K562 (cell line): ENCODE data around the gene TTC27.

Experiments used
- ATF7 ChIP-seq: fragments of 450-650 bp; IDR thresholded peaks from 2 replicates; pipeline ENCODE4 v1.7.1; 2014; ENCODE audit warnings: mild to moderate bottlenecking, moderate library complexity
- EP300 ChIP-seq: IDR thresholded peaks from 2 replicates; pipeline ENCODE4 v1.6.1; 2012; ENCODE audit warnings: low read length, improper control_type of control experiment
- FOSL1 ChIP-seq: fragments of 200-800 bp; sonication (Bioruptor generic); conservative IDR thresholded peaks from 2 replicates; pipeline ENCODE4 v1.6.1; 2016; ENCODE audit warnings: missing genetic modification characterization, missing compliant biosample characterization
- FOXM1 ChIP-seq, 2 experiments: fragments of 450-650 bp in 1 of 2; sonication (generic) in 1 of 2; formaldehyde crosslinking in 1 of 2; IDR thresholded peaks; 2 replicates each; pipeline versions ENCODE4 v1.6.1 to v1.9.0; 2017 to 2022; ENCODE audit warnings: low read depth in 2 of 2, mild to moderate bottlenecking in 2 of 2, missing genetic modification reagents in 1 of 2, moderate library complexity in 1 of 2
- POLR2A ChIP-seq: fragments of 450-650 bp; conservative IDR thresholded peaks from 2 replicates; pipeline ENCODE4 v1.6.1; 2016
- SOX6 ChIP-seq: fragments of 450-650 bp; IDR thresholded peaks from 2 replicates; pipeline ENCODE4 v1.6.1; 2014; ENCODE audit warnings: mild to moderate bottlenecking
- ZBTB17 ChIP-seq: fragments of 450-650 bp; formaldehyde crosslinking; IDR thresholded peaks from 2 replicates; pipeline ENCODE4 v1.4.0; 2020; ENCODE audit warnings: mild to moderate bottlenecking
- ZNF274 ChIP-seq: IDR thresholded peaks from 2 replicates; pipeline ENCODE4 v1.6.1; 2011; ENCODE audit warnings: low read depth, mild to moderate bottlenecking, low read length, moderate library complexity, borderline replicate concordance
- TF ChIP-seq, protein P1 (sequence below): sonication (generic); formaldehyde crosslinking; IDR thresholded peaks from 2 replicates; pipeline ENCODE4 v1.8.1; 2022; ENCODE audit warnings: missing genetic modification reagents
- TF ChIP-seq, protein P2 (sequence below), 3 experiments: IDR thresholded peaks in 2 of 3; conservative IDR thresholded peaks in 1 of 3; 2 replicates each; pipeline ENCODE4 v1.5.1; 2011 to 2012; ENCODE audit warnings: low read length in 3 of 3, mild to moderate bottlenecking in 3 of 3, control low read depth in 2 of 3, improper control_type of control experiment in 1 of 3, inconsistent platforms in 1 of 3, low read depth in 1 of 3, mixed read lengths in 1 of 3, moderate library complexity in 1 of 3; ENCODE audit not compliant: insufficient read depth in 2 of 3
- TF ChIP-seq, protein P3 (sequence below): fragments of 450-650 bp; IDR thresholded peaks from 2 replicates; pipeline ENCODE4 v1.6.1; 2014; ENCODE audit warnings: low read depth, mild to moderate bottlenecking, moderate library complexity, borderline replicate concordance
- TF ChIP-seq, protein P4 (sequence below): sonication (generic); formaldehyde crosslinking; IDR thresholded peaks from 2 replicates; pipeline ENCODE4 v1.8.0; 2022; ENCODE audit warnings: mild to moderate bottlenecking, missing genetic modification reagents
- TF ChIP-seq, protein P5 (sequence below): fragments of 150-350 bp; IDR thresholded peaks from 2 replicates; pipeline ENCODE4 v1.6.1; 2014; ENCODE audit warnings: low read depth, mild to moderate bottlenecking, low read length, borderline replicate concordance

DNA sequence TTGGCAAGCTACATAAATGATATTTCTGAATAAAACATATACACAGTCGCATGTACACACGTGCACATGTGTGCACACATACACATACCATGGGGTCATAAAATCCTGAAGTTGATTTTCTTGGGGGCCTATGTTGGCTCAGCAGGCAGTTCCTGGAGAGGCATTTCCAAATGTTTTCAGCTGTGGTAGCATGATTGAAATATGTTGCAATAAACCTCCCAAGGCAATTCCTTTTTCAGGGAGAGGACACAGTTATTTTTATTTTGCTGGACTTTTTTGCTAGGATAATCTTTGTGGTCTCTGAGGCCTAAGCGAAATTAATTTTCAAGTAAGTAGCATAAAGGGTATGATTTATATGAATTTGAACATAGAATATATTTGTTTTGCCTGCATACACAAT, 192.2 kb downstream of the TTC27 start:
- TF ChIP-seq POLR2A (no peak), ZBTB17 (CRISPR knock-in tag) (no peak), EP300 (no peak), SOX6 (no peak), ATF7 (no peak), FOSL1 (tag) (no peak), FOXM1 (IDR thresholded peaks at IDR 0.05; ENCODE audit: low read depth) (no peak), FOXM1 (CRISPR knock-in tag; IDR thresholded peaks at IDR 0.05; ENCODE audit: low read depth) (no peak), ZNF274 (no peak)
- TF ChIP-seq, protein P1, sequence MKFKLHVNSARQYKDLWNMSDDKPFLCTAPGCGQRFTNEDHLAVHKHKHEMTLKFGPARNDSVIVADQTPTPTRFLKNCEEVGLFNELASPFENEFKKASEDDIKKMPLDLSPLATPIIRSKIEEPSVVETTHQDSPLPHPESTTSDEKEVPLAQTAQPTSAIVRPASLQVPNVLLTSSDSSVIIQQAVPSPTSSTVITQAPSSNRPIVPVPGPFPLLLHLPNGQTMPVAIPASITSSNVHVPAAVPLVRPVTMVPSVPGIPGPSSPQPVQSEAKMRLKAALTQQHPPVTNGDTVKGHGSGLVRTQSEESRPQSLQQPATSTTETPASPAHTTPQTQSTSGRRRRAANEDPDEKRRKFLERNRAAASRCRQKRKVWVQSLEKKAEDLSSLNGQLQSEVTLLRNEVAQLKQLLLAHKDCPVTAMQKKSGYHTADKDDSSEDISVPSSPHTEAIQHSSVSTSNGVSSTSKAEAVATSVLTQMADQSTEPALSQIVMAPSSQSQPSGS: no peak
- TF ChIP-seq, protein P2, sequence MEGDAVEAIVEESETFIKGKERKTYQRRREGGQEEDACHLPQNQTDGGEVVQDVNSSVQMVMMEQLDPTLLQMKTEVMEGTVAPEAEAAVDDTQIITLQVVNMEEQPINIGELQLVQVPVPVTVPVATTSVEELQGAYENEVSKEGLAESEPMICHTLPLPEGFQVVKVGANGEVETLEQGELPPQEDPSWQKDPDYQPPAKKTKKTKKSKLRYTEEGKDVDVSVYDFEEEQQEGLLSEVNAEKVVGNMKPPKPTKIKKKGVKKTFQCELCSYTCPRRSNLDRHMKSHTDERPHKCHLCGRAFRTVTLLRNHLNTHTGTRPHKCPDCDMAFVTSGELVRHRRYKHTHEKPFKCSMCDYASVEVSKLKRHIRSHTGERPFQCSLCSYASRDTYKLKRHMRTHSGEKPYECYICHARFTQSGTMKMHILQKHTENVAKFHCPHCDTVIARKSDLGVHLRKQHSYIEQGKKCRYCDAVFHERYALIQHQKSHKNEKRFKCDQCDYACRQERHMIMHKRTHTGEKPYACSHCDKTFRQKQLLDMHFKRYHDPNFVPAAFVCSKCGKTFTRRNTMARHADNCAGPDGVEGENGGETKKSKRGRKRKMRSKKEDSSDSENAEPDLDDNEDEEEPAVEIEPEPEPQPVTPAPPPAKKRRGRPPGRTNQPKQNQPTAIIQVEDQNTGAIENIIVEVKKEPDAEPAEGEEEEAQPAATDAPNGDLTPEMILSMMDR (IDR thresholded peaks at IDR 0.05 in 2 of 3, conservative IDR thresholded peaks at IDR 0.05 in 1 of 3; ENCODE audit: insufficient read depth in 2 of 3, low read depth in 1 of 3, low read length in 3 of 3): no peak
- TF ChIP-seq, protein P3, sequence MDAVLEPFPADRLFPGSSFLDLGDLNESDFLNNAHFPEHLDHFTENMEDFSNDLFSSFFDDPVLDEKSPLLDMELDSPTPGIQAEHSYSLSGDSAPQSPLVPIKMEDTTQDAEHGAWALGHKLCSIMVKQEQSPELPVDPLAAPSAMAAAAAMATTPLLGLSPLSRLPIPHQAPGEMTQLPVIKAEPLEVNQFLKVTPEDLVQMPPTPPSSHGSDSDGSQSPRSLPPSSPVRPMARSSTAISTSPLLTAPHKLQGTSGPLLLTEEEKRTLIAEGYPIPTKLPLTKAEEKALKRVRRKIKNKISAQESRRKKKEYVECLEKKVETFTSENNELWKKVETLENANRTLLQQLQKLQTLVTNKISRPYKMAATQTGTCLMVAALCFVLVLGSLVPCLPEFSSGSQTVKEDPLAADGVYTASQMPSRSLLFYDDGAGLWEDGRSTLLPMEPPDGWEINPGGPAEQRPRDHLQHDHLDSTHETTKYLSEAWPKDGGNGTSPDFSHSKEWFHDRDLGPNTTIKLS: no peak
- TF ChIP-seq, protein P4, sequence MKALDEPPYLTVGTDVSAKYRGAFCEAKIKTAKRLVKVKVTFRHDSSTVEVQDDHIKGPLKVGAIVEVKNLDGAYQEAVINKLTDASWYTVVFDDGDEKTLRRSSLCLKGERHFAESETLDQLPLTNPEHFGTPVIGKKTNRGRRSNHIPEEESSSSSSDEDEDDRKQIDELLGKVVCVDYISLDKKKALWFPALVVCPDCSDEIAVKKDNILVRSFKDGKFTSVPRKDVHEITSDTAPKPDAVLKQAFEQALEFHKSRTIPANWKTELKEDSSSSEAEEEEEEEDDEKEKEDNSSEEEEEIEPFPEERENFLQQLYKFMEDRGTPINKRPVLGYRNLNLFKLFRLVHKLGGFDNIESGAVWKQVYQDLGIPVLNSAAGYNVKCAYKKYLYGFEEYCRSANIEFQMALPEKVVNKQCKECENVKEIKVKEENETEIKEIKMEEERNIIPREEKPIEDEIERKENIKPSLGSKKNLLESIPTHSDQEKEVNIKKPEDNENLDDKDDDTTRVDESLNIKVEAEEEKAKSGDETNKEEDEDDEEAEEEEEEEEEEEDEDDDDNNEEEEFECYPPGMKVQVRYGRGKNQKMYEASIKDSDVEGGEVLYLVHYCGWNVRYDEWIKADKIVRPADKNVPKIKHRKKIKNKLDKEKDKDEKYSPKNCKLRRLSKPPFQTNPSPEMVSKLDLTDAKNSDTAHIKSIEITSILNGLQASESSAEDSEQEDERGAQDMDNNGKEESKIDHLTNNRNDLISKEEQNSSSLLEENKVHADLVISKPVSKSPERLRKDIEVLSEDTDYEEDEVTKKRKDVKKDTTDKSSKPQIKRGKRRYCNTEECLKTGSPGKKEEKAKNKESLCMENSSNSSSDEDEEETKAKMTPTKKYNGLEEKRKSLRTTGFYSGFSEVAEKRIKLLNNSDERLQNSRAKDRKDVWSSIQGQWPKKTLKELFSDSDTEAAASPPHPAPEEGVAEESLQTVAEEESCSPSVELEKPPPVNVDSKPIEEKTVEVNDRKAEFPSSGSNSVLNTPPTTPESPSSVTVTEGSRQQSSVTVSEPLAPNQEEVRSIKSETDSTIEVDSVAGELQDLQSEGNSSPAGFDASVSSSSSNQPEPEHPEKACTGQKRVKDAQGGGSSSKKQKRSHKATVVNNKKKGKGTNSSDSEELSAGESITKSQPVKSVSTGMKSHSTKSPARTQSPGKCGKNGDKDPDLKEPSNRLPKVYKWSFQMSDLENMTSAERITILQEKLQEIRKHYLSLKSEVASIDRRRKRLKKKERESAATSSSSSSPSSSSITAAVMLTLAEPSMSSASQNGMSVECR (CRISPR knock-in tag): no peak
- TF ChIP-seq, protein P5, sequence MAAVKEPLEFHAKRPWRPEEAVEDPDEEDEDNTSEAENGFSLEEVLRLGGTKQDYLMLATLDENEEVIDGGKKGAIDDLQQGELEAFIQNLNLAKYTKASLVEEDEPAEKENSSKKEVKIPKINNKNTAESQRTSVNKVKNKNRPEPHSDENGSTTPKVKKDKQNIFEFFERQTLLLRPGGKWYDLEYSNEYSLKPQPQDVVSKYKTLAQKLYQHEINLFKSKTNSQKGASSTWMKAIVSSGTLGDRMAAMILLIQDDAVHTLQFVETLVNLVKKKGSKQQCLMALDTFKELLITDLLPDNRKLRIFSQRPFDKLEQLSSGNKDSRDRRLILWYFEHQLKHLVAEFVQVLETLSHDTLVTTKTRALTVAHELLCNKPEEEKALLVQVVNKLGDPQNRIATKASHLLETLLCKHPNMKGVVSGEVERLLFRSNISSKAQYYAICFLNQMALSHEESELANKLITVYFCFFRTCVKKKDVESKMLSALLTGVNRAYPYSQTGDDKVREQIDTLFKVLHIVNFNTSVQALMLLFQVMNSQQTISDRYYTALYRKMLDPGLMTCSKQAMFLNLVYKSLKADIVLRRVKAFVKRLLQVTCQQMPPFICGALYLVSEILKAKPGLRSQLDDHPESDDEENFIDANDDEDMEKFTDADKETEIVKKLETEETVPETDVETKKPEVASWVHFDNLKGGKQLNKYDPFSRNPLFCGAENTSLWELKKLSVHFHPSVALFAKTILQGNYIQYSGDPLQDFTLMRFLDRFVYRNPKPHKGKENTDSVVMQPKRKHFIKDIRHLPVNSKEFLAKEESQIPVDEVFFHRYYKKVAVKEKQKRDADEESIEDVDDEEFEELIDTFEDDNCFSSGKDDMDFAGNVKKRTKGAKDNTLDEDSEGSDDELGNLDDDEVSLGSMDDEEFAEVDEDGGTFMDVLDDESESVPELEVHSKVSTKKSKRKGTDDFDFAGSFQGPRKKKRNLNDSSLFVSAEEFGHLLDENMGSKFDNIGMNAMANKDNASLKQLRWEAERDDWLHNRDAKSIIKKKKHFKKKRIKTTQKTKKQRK: no peak
